Right lobe of liver (tissue), 6 donors: ENCODE results near the gene DHRSX. TPM values are rescaled to one million over a fixed set of nuclear protein-coding genes. Genes with fewer than 3 reads are reported as not detected.

ENCODE experiments used
- ATAC-seq, 4 donors: fragments of 200-7000 bp; cut with Tn5 transposase; one replicate each; pipeline ENCODE4 v1.9.1; 2020; ENCODE audit warnings: mild to moderate bottlenecking in 4 of 4, moderate library complexity in 4 of 4
- DNase-seq, 3 donors: peaks; one replicate each; pipeline ENCODE4 v3.0.0-alpha.2; 2020
- H3K27ac ChIP-seq, 3 donors: fragments of 200-600 bp; one replicate each; pipeline ENCODE4 v1.8.0; 2022
- H3K27me3 ChIP-seq, 2 donors: fragments of 200-600 bp; one replicate each; pipeline ENCODE4 v1.8.0; 2022
- H3K36me3 ChIP-seq, 4 donors: fragments of 200-600 bp; sonication (generic) in 1 of 4; one replicate each; pipeline versions ENCODE4 v1.5.1 to v1.8.0; 2017 to 2022; ENCODE audit warnings: control low read depth in 1 of 4
- H3K4me1 ChIP-seq, 4 donors: fragments of 200-600 bp; sonication (generic) in 1 of 4; one replicate each; pipeline versions ENCODE4 v1.5.1 to v1.8.0; 2017 to 2022; ENCODE audit warnings: control low read depth in 1 of 4
- H3K4me3 ChIP-seq, 3 donors: fragments of 200-600 bp; one replicate each; pipeline ENCODE4 v1.8.0; 2022
- H3K9me3 ChIP-seq, 4 donors: fragments of 200-600 bp; sonication (generic) in 1 of 4; one replicate each; pipeline versions ENCODE4 v1.5.1 to v1.8.0; 2017 to 2022; ENCODE audit warnings: control low read depth in 1 of 4
- CTCF ChIP-seq, 4 donors: fragments of 200-600 bp in 3 of 4; fragments of 450-650 bp in 1 of 4; IDR thresholded peaks; one replicate each; pipeline versions ENCODE4 v1.5.1 to v1.8.0; 2016 to 2022; ENCODE audit warnings: antibody characterized with exemption in 4 of 4, mild to moderate bottlenecking in 2 of 4
- POLR2A ChIP-seq: fragments of 450-650 bp; IDR thresholded peaks from one replicate; pipeline ENCODE4 v1.6.1; 2017; ENCODE audit warnings: antibody characterized with exemption, mild to moderate bottlenecking
- WGBS: methylation state at CpG from one replicate; pipeline ENCODE4 v1.1.6; 2018; ENCODE audit warnings: low coverage, low lambda C conversion rate; ENCODE audit not compliant: insufficient coverage; ENCODE audit errors: missing lambda C conversion rate; 5-methylcytosine and 5-hydroxymethylcytosine counted together
- intact Hi-C, 2 donors: fragments of 100-400 bp; cut with DNase I; formaldehyde crosslinking; loops; one replicate each; pipeline versions ENCODE4 v1.11.2 to v1.14.1; 2022
- total RNA-seq, 6 experiments: library from RNA; depleted of rRNA in 2 of 6; stranded (reverse); fragments of >200 nt in 2 of 6; fragmentation: NEBNext Ultra II Directional in 3 of 6; extraction: Animal tissue kit (Norgen Biotek cat#: 25700) in 3 of 6; gene quantifications; one replicate each; pipeline versions ENCODE4 v1.1.0 to v1.2.4, GENCODE V29; 2016 to 2023
- donor health status: DM: no; HTN: yes; CAD: no.
- donor health status: DM: no; HTN: no; CAD: no.
- donor health status: DM: no; HTN: no; CAD: no.
- donor health status: DM: no; HTN: yes; CAD: no.
- donor health status: DM: no; HTN: yes; CAD: no.

DHRSX gene
- total RNA-seq, 6 experiments from 2014 or later, result 15.6 to 34.5 (median 29.0) TPM

GRCh38 chrX:2426289-2426882 lies 74.4 kb downstream of the DHRSX start:
- intact Hi-C loops, result no loop called here
- no peaks in the 10 kb centered on the region for H3K4me1 ChIP-seq
- H3K36me3 ChIP-seq, result peaks cover 0 to 21% (median 0%) of the 10 kb centered on the region in 4 donors
- no peak for ATAC-seq
- no peak overlapping the region for H3K4me3 ChIP-seq
- no peak for TF ChIP-seq POLR2A
- no peak for TF ChIP-seq CTCF (IDR thresholded peaks at IDR 0.05)
- no peaks in the 10 kb centered on the region for H3K9me3 ChIP-seq
- no peak for DNase-seq
- no peaks in the 10 kb centered on the region for H3K27me3 ChIP-seq
- no peak overlapping the region for H3K27ac ChIP-seq

GRCh38 chrX:2425286-2426071 lies 75.3 kb downstream of the DHRSX start:
- 95% methylated on average over 10 of the region's 13 CpGs for whole genome bisulfite sequencing
- intact Hi-C loops, result no loop called here
- Histone ChIP-seq H3K36me3 (peaks cover 0 to 21% (median 0%) of the 10 kb centered on the region in 4 donors), H3K9me3 (no peaks in the 10 kb centered on the region), H3K27me3 (no peaks in the 10 kb centered on the region), H3K4me3 (no peak overlapping the region), H3K27ac (no peak overlapping the region), H3K4me1 (no peaks in the 10 kb centered on the region)
- DNase-seq, result no peak
- TF ChIP-seq POLR2A, result no peak
- no peak for TF ChIP-seq CTCF (IDR thresholded peaks at IDR 0.05)
- no peak for ATAC-seq

- no peak for DNase-seq
- H3K27ac ChIP-seq, result no peak overlapping the region
- TF ChIP-seq CTCF (IDR thresholded peaks at IDR 0.05) (no peak), POLR2A (no peak)
- 72% methylated on average over 2 of the region's 2 CpGs for WGBS
- H3K36me3 ChIP-seq, result peaks cover 0 to 21% (median 0%) of the 10 kb centered on the region in 4 donors
- no peaks in the 10 kb centered on the region for H3K9me3 ChIP-seq
- H3K27me3 ChIP-seq, result no peaks in the 10 kb centered on the region
- H3K4me1 ChIP-seq, result no peaks in the 10 kb centered on the region
- intact Hi-C loops, result no loop called here
- H3K4me3 ChIP-seq, result no peak overlapping the region
- ATAC-seq, result no peak
These were observed 76.5 kb downstream of the DHRSX start for GRCh38 chrX:2424317-2424716.

- DNase-seq (no peak), ATAC-seq (no peak)
- intact Hi-C loops, result no loop called here
- Histone ChIP-seq H3K4me1 (no peaks in the 10 kb centered on the region), H3K27me3 (no peaks in the 10 kb centered on the region), H3K4me3 (no peak overlapping the region), H3K9me3 (no peaks in the 10 kb centered on the region), H3K27ac (no peak overlapping the region), H3K36me3 (peaks cover 0 to 21% (median 0%) of the 10 kb centered on the region in 4 donors)
- TF ChIP-seq POLR2A (no peak), CTCF (IDR thresholded peaks at IDR 0.05) (no peak)
- 72% methylated on average over 4 of the region's 4 CpGs for WGBS
These were observed 76.9 kb downstream of the DHRSX start for GRCh38 chrX:2423899-2424298.
